Sigmoid colon (tissue), 7 donors: ENCODE measurements around the gene SETD7. TPM values are rescaled to one million over a fixed set of nuclear protein-coding genes. Genes with fewer than 3 reads are reported as not detected.

Experiments
- DNase-seq: peaks from one replicate; pipeline ENCODE4 v3.0.0-alpha.2; 2019
- H3K27ac ChIP-seq, 4 donors: fragments of 200-600 bp; sonication (generic); one replicate each; pipeline ENCODE4 v1.5.1; 2016 to 2019; ENCODE audit warnings: mild to moderate bottlenecking in 1 of 4
- H3K27me3 ChIP-seq, 3 donors: fragments of 200-600 bp; sonication (generic); one replicate each; pipeline ENCODE4 v1.5.1; 2019; ENCODE audit warnings: mild to moderate bottlenecking in 1 of 3
- H3K36me3 ChIP-seq, 4 donors: fragments of 200-600 bp; sonication (generic); one replicate each; pipeline ENCODE4 v1.5.1; 2016 to 2019
- H3K4me1 ChIP-seq, 4 donors: fragments of 200-600 bp; sonication (generic); one replicate each; pipeline ENCODE4 v1.5.1; 2017 to 2019
- H3K4me3 ChIP-seq, 4 donors: fragments of 200-600 bp; sonication (generic); one replicate each; pipeline ENCODE4 v1.5.1; 2017 to 2019; ENCODE audit warnings: mild to moderate bottlenecking in 2 of 4, moderate library complexity in 1 of 4
- H3K9me3 ChIP-seq, 4 donors: fragments of 200-600 bp in 3 of 4; sonication (generic) in 3 of 4; one replicate each; pipeline versions ENCODE4 v1.5.1 to v1.6.1; 2013 to 2019
- EP300 ChIP-seq, 4 donors: sonication (generic); formaldehyde crosslinking; IDR thresholded peaks; one replicate each; pipeline ENCODE4 v1.6.1; 2017; ENCODE audit warnings: antibody characterized with exemption in 4 of 4
- POLR2A ChIP-seq, 2 donors: fragments of 450-650 bp; IDR thresholded peaks; one replicate each; pipeline ENCODE4 v1.6.1; 2016; ENCODE audit warnings: antibody characterized with exemption in 2 of 2, mild to moderate bottlenecking in 2 of 2, moderate library complexity in 2 of 2
- POLR2AphosphoS5 ChIP-seq, 4 donors: sonication (generic); formaldehyde crosslinking; IDR thresholded peaks; one replicate each; pipeline ENCODE4 v1.6.1; 2017; ENCODE audit warnings: antibody characterized with exemption in 4 of 4
- WGBS, 2 donors: extraction: QIAGEN DNeasy Blood & Tissue Kit; methylation state at CpG; one replicate each; pipeline ENCODE4 v1.1.7; 2013; 5-methylcytosine and 5-hydroxymethylcytosine counted together
- intact Hi-C: fragments of 100-400 bp; cut with DNase I; formaldehyde crosslinking; loops from one replicate; pipeline ENCODE4 v1.15.1; 2023
- polyA plus RNA-seq, 3 donors: library from polyadenylated mRNA; stranded (reverse); fragments of 200-250 nt; gene quantifications; one replicate each; pipeline ENCODE4 v1.2.3, GENCODE V29; 2013
- total RNA-seq, 4 donors: library from RNA; depleted of rRNA; stranded (reverse); fragments of >200 nt; gene quantifications; one replicate each; pipeline ENCODE4 v1.1.0, GENCODE V29; 2016
- TF ChIP-seq, protein P1 (sequence below), 4 experiments: fragments of 450-650 bp in 3 of 4; fragments of 200-600 bp in 1 of 4; IDR thresholded peaks; one replicate each; pipeline ENCODE4 v1.5.1; 2016 to 2019; ENCODE audit warnings: antibody characterized with exemption in 4 of 4, mild to moderate bottlenecking in 3 of 4, moderate library complexity in 2 of 4
- donor health status: healthy with polysubstance abuse.
- donor health status: Bipolar disorder and iron deficiency.
- donor health status: healthy.

Gene SETD7
- total RNA-seq, result 100 to 1,000 TPM in 1 of 4 donors, 10 to 100 TPM in 3; 79.2 to 102 (median 82.7) TPM
- polyA plus RNA-seq, result 10 to 100 TPM in 2 of 3 donors, 1 to 10 TPM in 1; 7.9 to 18.6 (median 14.8) TPM

DNA sequence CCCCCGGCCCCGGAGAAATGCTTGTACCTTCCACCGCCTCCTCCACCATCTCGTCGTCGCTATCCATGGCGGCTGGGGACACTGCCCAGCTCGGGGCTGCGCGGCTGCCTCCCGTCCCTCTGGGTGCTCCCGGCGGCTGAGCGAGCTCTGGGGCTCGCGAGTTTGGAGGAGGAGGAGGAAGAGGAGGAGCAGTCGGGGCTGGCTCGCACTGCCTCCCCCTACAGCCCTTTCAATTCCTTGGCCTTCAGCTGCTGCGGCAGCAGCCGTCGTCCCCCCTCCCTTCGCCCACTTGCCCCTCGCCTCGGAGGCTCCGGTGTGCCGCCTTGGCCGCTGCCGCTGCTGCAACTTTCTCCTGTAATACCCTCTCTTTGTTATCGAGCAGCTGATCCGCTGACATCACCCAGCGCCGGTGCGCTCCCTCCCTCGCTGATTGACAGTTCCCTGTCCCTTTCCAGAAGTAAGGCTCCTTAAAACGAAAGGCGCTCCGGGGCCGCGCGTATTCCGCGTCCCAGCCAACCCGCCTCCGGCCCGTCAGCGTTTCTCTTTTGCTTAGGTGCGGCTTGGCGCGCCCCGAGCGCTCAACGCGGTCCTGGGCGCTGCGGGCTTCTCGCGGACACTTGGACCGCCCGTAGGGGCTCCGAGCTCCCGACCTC is at the start of gene SETD7:
Gene SETD7, minus strand, starts transcription at position 149 of the 653 bp plus-strand sequence. Its CDS starts 82 bp downstream, at position 67.
- peak; percentile 90 for DNase-seq
- no peaks in the 10 kb centered on the region for H3K36me3 ChIP-seq
- no peaks in the 10 kb centered on the region for H3K27me3 ChIP-seq
- TF ChIP-seq EP300 (IDR thresholded peaks at IDR 0.05) (no peak), POLR2AphosphoS5 (IDR thresholded peaks at IDR 0.05) (peak; percentile 76 to 94 (median 88)), POLR2A (IDR thresholded peaks at IDR 0.05) (peak; percentile 77 to 80)
- TF ChIP-seq, protein P1, sequence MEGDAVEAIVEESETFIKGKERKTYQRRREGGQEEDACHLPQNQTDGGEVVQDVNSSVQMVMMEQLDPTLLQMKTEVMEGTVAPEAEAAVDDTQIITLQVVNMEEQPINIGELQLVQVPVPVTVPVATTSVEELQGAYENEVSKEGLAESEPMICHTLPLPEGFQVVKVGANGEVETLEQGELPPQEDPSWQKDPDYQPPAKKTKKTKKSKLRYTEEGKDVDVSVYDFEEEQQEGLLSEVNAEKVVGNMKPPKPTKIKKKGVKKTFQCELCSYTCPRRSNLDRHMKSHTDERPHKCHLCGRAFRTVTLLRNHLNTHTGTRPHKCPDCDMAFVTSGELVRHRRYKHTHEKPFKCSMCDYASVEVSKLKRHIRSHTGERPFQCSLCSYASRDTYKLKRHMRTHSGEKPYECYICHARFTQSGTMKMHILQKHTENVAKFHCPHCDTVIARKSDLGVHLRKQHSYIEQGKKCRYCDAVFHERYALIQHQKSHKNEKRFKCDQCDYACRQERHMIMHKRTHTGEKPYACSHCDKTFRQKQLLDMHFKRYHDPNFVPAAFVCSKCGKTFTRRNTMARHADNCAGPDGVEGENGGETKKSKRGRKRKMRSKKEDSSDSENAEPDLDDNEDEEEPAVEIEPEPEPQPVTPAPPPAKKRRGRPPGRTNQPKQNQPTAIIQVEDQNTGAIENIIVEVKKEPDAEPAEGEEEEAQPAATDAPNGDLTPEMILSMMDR (IDR thresholded peaks at IDR 0.05), result no peak
- H3K9me3 ChIP-seq, result no peaks in the 10 kb centered on the region
- peaks cover 0 to 78% (median 69%) of the 10 kb centered on the region in 4 donors for H3K4me1 ChIP-seq
- intact Hi-C loops, result loop anchor here (5.0 to 10.0 kb wide), 5 partner anchors 59 to 819 kb away; partner anchors contain the start of genes MAML3, NAA15, NDUFC1 and SCOC
- H3K27ac ChIP-seq, result peak within 1 kb of the TSS; percentile 94 to 99 (median 97)
- peak within 1 kb of the TSS; percentile 71 to 91 (median 88) for H3K4me3 ChIP-seq
- 0 to 1% methylated on average over 61 of the region's 61 CpGs for WGBS, 2 donors

DNA sequence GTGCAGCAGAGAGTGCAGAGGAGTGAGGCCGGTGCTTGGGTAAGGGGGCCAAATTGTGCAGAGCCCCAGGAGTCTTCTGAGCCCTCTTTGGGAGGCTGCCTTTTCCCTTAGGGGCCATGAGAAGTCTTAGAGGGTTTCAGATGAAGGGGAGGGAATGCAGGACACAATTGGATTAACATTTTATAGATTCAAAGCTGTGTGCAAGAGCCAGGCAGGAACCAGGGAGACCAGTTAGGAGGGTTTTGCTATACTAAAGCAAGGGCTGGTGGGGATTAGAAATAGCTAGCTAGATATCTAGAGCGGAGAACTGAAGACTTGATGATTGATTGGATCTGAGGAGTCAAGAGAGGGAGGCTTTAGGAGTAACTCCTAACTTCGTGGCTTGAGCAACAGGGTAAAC is 49.5 kb upstream of the SETD7 start:
- 78 to 92% methylated on average over 3 of the region's 3 CpGs for WGBS, 2 donors
- Histone ChIP-seq H3K27me3 (no peaks in the 10 kb centered on the region), H3K4me3 (no peak overlapping the region), H3K9me3 (no peaks in the 10 kb centered on the region), H3K27ac (no peak overlapping the region), H3K4me1 (no peaks in the 10 kb centered on the region), H3K36me3 (no peaks in the 10 kb centered on the region)
- no peak for TF ChIP-seq EP300 (IDR thresholded peaks at IDR 0.05)
- TF ChIP-seq, protein P1 (IDR thresholded peaks at IDR 0.05), result no peak
- no peak for TF ChIP-seq POLR2AphosphoS5 (IDR thresholded peaks at IDR 0.05)
- no peak for TF ChIP-seq POLR2A (IDR thresholded peaks at IDR 0.05)
- no peak for DNase-seq
- intact Hi-C loops, result no loop called here

DNA sequence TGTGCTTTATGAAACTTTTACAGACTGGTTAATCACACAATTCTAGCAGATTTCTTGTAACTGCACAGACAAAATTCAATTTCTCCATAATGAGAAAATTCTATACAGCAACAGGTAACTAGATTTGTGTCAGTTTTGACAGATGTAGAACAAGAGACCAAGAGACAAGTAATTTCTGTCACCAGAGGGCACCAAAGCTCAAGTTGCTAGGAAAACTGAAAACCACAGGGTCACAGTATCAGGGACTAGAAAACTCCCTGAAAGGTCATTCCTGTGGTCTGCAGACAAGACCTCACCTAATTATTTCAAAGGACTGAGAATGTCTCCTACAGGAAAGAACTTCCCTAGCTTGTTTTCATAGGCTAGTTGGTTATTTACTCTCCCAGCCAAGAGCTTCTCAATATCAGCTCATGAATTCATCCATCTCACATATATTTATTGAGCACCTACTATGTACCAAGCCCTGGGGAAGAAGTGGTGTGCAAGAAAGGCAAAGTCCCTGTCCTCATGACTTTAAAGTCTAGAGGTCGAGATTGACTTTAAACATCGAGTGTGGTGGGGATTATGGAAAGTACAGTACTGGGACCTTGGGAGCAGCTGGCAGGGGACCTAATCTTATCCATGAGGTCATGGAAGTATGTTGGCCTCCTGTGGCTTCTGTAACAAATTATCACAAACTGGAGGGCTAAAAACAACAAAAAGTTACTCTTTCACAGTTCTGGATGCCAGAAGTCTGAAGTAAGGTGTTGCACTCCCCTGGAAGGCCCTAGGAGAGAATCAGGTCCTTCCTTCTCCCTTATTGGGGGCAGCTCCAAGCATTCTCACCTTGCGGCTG is 47.8 kb upstream of the SETD7 start:
- DNase-seq, result no peak
- H3K36me3 ChIP-seq, result no peaks in the 10 kb centered on the region
- intact Hi-C loops, result loop anchor here (5.0 kb wide), 1 partner anchor 49 kb away; no protein-coding TSS in a partner anchor
- no peaks in the 10 kb centered on the region for H3K9me3 ChIP-seq
- WGBS, 2 donors, result 57 to 76% methylated on average over 3 of the region's 3 CpGs
- no peaks in the 10 kb centered on the region for H3K4me1 ChIP-seq
- no peak overlapping the region for H3K4me3 ChIP-seq
- TF ChIP-seq, protein P1 (IDR thresholded peaks at IDR 0.05), result peak in 3 of 4 experiments; percentile 44 to 67 (median 56)
- no peak for TF ChIP-seq POLR2AphosphoS5 (IDR thresholded peaks at IDR 0.05)
- H3K27ac ChIP-seq, result no peak overlapping the region
- no peaks in the 10 kb centered on the region for H3K27me3 ChIP-seq

DNA sequence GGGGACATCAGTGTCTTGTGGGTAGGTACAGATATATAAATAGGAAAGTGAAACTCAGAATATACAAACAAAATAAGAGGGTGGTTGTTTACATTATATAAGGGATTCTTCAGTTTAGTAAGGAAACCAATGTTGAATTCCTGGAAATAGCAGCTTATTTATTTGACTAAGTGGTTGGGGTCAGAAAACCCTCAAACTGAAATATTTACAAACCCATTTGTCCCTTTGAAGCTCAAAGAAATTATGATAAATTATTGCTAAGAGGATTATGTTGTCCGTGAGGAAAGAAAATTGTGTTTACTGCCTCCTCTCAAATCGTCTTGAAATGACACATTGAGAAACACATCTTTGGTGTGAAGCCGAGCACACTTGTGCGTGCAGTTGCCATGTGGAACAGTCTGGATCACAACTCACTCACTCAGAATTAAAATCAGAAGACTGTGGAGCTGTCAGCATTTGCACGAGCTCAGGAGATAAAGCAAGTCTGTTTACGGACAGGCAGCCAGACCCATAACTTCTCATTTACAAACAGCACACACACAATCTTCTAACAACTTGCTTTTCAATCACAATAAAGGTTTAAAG is 46.8 kb upstream of the SETD7 start:
- TF ChIP-seq POLR2A (IDR thresholded peaks at IDR 0.05) (no peak), EP300 (IDR thresholded peaks at IDR 0.05) (no peak), POLR2AphosphoS5 (IDR thresholded peaks at IDR 0.05) (no peak)
- TF ChIP-seq, protein P1 (IDR thresholded peaks at IDR 0.05), result no peak
- WGBS, 2 donors, result 60 to 70% methylated on average over 6 of the region's 6 CpGs
- intact Hi-C loops, result loop anchor here (5.0 kb wide), 1 partner anchor 49 kb away; no protein-coding TSS in a partner anchor

More for the DNA sequence above, 46.8 kb upstream of the SETD7 start:
- H3K27me3 ChIP-seq, result no peaks in the 10 kb centered on the region
- no peaks in the 10 kb centered on the region for H3K36me3 ChIP-seq
- no peaks in the 10 kb centered on the region for H3K4me1 ChIP-seq
- no peaks in the 10 kb centered on the region for H3K9me3 ChIP-seq
- no peak overlapping the region for H3K4me3 ChIP-seq
- H3K27ac ChIP-seq, result no peak overlapping the region
- DNase-seq, result no peak
